ENCODE measurements around the gene TBC1D22A.

Gene TBC1D22A

GRCh38 chr22:47101321-47101885 is 339.0 kb downstream of the TBC1D22A start:
- no peak overlapping the region for H3K27ac ChIP-seq (ENCODE audit: low read length)
- H3K9ac ChIP-seq (ENCODE audit: low read length), result no peak overlapping the region
- TF ChIP-seq CTCF (IDR thresholded peaks at IDR 0.05; ENCODE audit: low read depth, low read length), result no peak
- no peak for TF ChIP-seq EZH2phosphoT487 (IDR thresholded peaks at IDR 0.05; ENCODE audit: low read depth)
- peaks cover 40% of the 10 kb centered on the region for H4K20me1 ChIP-seq (ENCODE audit: insufficient read depth, low read length)
- H3K4me1 ChIP-seq (ENCODE audit: low read length), result no peaks in the 10 kb centered on the region
- H3K4me2 ChIP-seq (ENCODE audit: low read length), result no peak overlapping the region
- peaks cover 3% of the 10 kb centered on the region for H3K79me2 ChIP-seq (ENCODE audit: low read length)
- H3K4me3 ChIP-seq (ENCODE audit: low read length), result no peak overlapping the region
- H2AFZ ChIP-seq (ENCODE audit: low read depth, low read length), result no peak overlapping the region
- H3K27me3 ChIP-seq (ENCODE audit: low read depth, low read length), result no peaks in the 10 kb centered on the region
- H3K9me3 ChIP-seq (ENCODE audit: insufficient read depth, low read length), result no peaks in the 10 kb centered on the region
- no peaks in the 10 kb centered on the region for H3K36me3 ChIP-seq (replicated peaks; ENCODE audit: low read depth, low read length)

- Histone ChIP-seq H2AFZ (ENCODE audit: low read depth, low read length) (no peak overlapping the region), H3K4me1 (ENCODE audit: low read length) (no peaks in the 10 kb centered on the region), H3K79me2 (ENCODE audit: low read length) (no peaks in the 10 kb centered on the region), H3K9ac (ENCODE audit: low read length) (no peak overlapping the region), H3K4me3 (ENCODE audit: low read length) (no peak overlapping the region), H3K27me3 (ENCODE audit: low read depth, low read length) (no peaks in the 10 kb centered on the region), H3K36me3 (replicated peaks; ENCODE audit: low read depth, low read length) (no peaks in the 10 kb centered on the region), H3K4me2 (ENCODE audit: low read length) (no peak overlapping the region), H3K9me3 (ENCODE audit: insufficient read depth, low read length) (no peaks in the 10 kb centered on the region), H3K27ac (ENCODE audit: low read length) (no peak overlapping the region), H4K20me1 (ENCODE audit: insufficient read depth, low read length) (peaks cover 40% of the 10 kb centered on the region)
- no peak for TF ChIP-seq EZH2phosphoT487 (IDR thresholded peaks at IDR 0.05; ENCODE audit: low read depth)
Observed at GRCh38 chr22:47102081-47102480, 339.6 kb downstream of the TBC1D22A start.

GRCh38 chr22:47102648-47103047 is 340.2 kb downstream of the TBC1D22A start:
- Histone ChIP-seq H3K9ac (ENCODE audit: low read length) (no peak overlapping the region), H3K4me1 (ENCODE audit: low read length) (no peaks in the 10 kb centered on the region), H4K20me1 (ENCODE audit: insufficient read depth, low read length) (peaks cover 40% of the 10 kb centered on the region), H3K27me3 (ENCODE audit: low read depth, low read length) (no peaks in the 10 kb centered on the region), H3K4me3 (ENCODE audit: low read length) (no peak overlapping the region), H3K9me3 (ENCODE audit: insufficient read depth, low read length) (no peaks in the 10 kb centered on the region), H3K4me2 (ENCODE audit: low read length) (no peak overlapping the region), H3K36me3 (replicated peaks; ENCODE audit: low read depth, low read length) (no peaks in the 10 kb centered on the region), H2AFZ (ENCODE audit: low read depth, low read length) (no peak overlapping the region), H3K79me2 (ENCODE audit: low read length) (no peaks in the 10 kb centered on the region), H3K27ac (ENCODE audit: low read length) (no peak overlapping the region)
- TF ChIP-seq EZH2phosphoT487 (IDR thresholded peaks at IDR 0.05; ENCODE audit: low read depth), result no peak
- no peak for TF ChIP-seq CTCF (IDR thresholded peaks at IDR 0.05; ENCODE audit: low read depth, low read length)

GRCh38 chr22:47105085-47105484 is 342.6 kb downstream of the TBC1D22A start:
- no peaks in the 10 kb centered on the region for H3K9me3 ChIP-seq (ENCODE audit: insufficient read depth, low read length)
- no peak overlapping the region for H3K27ac ChIP-seq (ENCODE audit: low read length)
- H3K4me1 ChIP-seq (ENCODE audit: low read length), result no peaks in the 10 kb centered on the region
- H3K36me3 ChIP-seq (replicated peaks; ENCODE audit: low read depth, low read length), result no peaks in the 10 kb centered on the region
- H2AFZ ChIP-seq (ENCODE audit: low read depth, low read length), result no peak overlapping the region
- no peak overlapping the region for H3K9ac ChIP-seq (ENCODE audit: low read length)
- peaks cover 31% of the 10 kb centered on the region for H4K20me1 ChIP-seq (ENCODE audit: insufficient read depth, low read length)
- no peak overlapping the region for H3K4me2 ChIP-seq (ENCODE audit: low read length)
- TF ChIP-seq CTCF (IDR thresholded peaks at IDR 0.05; ENCODE audit: low read depth, low read length) (no peak), EZH2phosphoT487 (IDR thresholded peaks at IDR 0.05; ENCODE audit: low read depth) (no peak)
- H3K4me3 ChIP-seq (ENCODE audit: low read length), result no peak overlapping the region
- no peaks in the 10 kb centered on the region for H3K79me2 ChIP-seq (ENCODE audit: low read length)
- H3K27me3 ChIP-seq (ENCODE audit: low read depth, low read length), result no peaks in the 10 kb centered on the region

Data from OCI-LY3 (cell line).